ENCODE results near the gene SCT. TPM values are rescaled to one million over a fixed set of nuclear protein-coding genes. Genes with fewer than 3 reads are reported as not detected.

Gene SCT
- total RNA-seq, 1 experiment from 2014 or later: 2.3 TPM

DNA sequence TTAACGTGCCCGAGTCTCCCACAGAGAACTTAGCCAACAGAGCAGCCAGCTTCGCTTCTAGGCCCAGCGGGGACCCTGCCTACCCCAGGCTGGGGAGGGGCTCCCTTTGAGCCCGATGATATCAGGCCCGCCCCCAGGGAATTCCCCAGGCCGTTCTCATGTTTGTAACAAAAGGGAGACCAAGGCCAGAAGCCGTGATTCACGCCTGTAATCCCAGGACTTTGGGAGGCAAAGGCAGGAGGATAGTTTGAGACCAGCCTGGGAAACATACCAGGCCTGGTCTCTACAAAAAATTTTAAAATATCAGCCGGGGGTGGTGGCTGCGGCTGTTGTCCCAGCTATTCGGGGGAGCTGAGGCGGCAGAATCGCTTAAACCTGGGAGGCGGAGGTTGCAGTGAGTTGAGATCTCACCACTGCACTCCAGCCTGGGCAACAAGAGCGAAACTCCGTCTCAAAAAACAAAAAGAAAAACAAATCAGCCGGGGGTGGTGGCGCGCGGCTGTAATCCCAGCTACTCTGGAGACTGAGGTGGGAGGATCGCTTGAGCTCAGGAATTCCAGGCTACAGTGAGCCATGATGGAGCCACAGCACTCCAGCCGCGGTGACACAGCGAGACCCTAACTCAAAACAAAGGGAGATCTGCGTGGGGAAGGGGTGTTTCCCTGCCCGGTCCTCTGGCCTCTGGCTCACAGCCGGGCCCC, 11.8 kb upstream of the SCT start:
- POLR2A ChIA-PET: interaction anchor here (0.5 to 1.5 kb wide), 3 partner anchors 23 to 206 kb away, joined by 3 to 4 read pairs (median 4); partner anchors contain the start of genes IRF7 and PHRF1

DNA sequence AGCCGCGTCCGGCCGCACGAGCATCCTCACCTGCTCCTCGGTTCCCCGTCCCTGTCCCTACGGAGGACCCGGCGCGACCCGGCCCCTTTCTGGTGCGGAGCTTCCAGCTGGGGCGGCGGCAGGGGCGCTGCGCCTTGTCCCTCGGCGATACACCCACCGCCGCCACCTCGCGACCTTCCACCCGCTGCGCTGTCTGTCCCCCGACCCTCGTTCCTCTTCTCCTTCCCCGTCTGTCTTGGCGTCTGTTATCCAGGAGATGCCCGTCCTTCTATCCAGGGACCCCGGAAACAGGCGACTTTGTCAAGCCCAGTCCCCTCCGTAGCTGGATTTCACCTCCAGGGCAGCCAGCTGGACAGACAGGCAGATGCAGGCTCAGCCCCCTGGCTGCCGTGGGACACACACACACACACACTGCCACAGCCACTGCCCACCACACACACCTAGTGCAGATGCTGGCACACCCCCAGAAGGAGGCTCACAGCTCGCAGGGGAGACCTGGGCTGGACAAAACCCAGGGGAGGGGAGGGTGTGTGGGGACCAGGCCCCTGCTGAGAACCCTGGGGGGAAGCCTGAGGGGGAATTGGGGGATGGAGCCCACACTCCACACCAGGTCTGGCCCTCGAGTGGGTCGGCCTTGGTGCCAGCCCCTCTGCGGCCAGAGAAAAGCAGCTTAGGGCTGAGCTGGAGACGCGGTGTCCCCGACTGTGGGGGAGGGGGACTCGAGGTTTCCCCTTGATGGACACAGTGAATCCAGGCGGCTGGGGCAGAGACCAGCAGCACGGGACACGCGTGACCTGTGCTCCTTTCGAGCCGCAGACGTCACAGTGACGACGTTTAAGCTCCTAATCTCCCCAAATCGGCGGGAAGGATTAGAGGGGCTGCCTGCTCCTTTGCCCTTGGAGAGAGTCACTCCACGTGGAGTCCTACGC, 10.9 kb upstream of the SCT start:
- ChIA-PET POLR2A (interaction anchor here (0.5 to 1.5 kb wide), 3 partner anchors 22 to 207 kb away, joined by 3 to 4 read pairs (median 4); partner anchors contain the start of genes IRF7 and PHRF1), CTCF (interaction anchor here (0.8 to 2.3 kb wide), 12 partner anchors 24 to 146 kb away, joined by 3 to 13 read pairs (median 4); partner anchors contain the start of genes GATD1 and HRAS)
- Mint-ChIP-seq H3K9me3 (no peaks in the 10 kb centered on the region), H3K36me3 (no peaks in the 10 kb centered on the region), H3K27ac (no peak overlapping the region), H3K4me3 (peak overlapping the region; percentile 67), H3K4me1 (peaks cover 21% of the 10 kb centered on the region), H3K27me3 (ENCODE audit: low read depth) (peaks cover 53% of the 10 kb centered on the region)
- TF ChIP-seq ZBTB21 (CRISPR knock-in tag; IDR thresholded peaks at IDR 0.05; ENCODE audit: borderline replicate concordance) (0 out of 2 replicates have a peak, but pooled peaks have one; percentile 17), MYBL2 (CRISPR knock-in tag; IDR thresholded peaks at IDR 0.05) (0 out of 2 replicates have a peak, but pooled peaks have one; percentile 6), ETV6 (CRISPR knock-in tag; IDR thresholded peaks at IDR 0.05) (no peak), RELA (CRISPR knock-in tag; IDR thresholded peaks at IDR 0.05; ENCODE audit: borderline replicate concordance) (0 out of 2 replicates have a peak, but pooled peaks have one; percentile 11), NFE2L1 (CRISPR knock-in tag; IDR thresholded peaks at IDR 0.05) (0 out of 2 replicates have a peak, but pooled peaks have one; percentile 14), ZNF423 (CRISPR knock-in tag; IDR thresholded peaks at IDR 0.05) (0 out of 2 replicates have a peak, but pooled peaks have one; percentile 16)
- TF ChIP-seq, protein P1, sequence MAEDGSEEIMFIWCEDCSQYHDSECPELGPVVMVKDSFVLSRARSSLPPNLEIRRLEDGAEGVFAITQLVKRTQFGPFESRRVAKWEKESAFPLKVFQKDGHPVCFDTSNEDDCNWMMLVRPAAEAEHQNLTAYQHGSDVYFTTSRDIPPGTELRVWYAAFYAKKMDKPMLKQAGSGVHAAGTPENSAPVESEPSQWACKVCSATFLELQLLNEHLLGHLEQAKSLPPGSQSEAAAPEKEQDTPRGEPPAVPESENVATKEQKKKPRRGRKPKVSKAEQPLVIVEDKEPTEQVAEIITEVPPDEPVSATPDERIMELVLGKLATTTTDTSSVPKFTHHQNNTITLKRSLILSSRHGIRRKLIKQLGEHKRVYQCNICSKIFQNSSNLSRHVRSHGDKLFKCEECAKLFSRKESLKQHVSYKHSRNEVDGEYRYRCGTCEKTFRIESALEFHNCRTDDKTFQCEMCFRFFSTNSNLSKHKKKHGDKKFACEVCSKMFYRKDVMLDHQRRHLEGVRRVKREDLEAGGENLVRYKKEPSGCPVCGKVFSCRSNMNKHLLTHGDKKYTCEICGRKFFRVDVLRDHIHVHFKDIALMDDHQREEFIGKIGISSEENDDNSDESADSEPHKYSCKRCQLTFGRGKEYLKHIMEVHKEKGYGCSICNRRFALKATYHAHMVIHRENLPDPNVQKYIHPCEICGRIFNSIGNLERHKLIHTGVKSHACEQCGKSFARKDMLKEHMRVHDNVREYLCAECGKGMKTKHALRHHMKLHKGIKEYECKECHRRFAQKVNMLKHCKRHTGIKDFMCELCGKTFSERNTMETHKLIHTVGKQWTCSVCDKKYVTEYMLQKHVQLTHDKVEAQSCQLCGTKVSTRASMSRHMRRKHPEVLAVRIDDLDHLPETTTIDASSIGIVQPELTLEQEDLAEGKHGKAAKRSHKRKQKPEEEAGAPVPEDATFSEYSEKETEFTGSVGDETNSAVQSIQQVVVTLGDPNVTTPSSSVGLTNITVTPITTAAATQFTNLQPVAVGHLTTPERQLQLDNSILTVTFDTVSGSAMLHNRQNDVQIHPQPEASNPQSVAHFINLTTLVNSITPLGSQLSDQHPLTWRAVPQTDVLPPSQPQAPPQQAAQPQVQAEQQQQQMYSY (CRISPR knock-in tag; IDR thresholded peaks at IDR 0.05): peak; percentile 80
- TF ChIP-seq, protein P2, sequence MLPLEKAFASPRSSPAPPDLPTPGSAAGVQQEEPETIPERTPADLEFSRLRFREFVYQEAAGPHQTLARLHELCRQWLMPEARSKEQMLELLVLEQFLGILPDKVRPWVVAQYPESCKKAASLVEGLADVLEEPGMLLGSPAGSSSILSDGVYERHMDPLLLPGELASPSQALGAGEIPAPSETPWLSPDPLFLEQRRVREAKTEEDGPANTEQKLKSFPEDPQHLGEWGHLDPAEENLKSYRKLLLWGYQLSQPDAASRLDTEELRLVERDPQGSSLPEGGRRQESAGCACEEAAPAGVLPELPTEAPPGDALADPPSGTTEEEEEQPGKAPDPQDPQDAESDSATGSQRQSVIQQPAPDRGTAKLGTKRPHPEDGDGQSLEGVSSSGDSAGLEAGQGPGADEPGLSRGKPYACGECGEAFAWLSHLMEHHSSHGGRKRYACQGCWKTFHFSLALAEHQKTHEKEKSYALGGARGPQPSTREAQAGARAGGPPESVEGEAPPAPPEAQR (CRISPR knock-in tag; IDR thresholded peaks at IDR 0.05): no peak
- TF ChIP-seq, protein P3, sequence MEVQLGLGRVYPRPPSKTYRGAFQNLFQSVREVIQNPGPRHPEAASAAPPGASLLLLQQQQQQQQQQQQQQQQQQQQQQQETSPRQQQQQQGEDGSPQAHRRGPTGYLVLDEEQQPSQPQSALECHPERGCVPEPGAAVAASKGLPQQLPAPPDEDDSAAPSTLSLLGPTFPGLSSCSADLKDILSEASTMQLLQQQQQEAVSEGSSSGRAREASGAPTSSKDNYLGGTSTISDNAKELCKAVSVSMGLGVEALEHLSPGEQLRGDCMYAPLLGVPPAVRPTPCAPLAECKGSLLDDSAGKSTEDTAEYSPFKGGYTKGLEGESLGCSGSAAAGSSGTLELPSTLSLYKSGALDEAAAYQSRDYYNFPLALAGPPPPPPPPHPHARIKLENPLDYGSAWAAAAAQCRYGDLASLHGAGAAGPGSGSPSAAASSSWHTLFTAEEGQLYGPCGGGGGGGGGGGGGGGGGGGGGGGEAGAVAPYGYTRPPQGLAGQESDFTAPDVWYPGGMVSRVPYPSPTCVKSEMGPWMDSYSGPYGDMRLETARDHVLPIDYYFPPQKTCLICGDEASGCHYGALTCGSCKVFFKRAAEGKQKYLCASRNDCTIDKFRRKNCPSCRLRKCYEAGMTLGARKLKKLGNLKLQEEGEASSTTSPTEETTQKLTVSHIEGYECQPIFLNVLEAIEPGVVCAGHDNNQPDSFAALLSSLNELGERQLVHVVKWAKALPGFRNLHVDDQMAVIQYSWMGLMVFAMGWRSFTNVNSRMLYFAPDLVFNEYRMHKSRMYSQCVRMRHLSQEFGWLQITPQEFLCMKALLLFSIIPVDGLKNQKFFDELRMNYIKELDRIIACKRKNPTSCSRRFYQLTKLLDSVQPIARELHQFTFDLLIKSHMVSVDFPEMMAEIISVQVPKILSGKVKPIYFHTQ (CRISPR knock-in tag; IDR thresholded peaks at IDR 0.05): no peak
- DNase-seq (ENCODE audit: low spot score): no peak
- ATAC-seq: peak; percentile 4; the same call in 1 of the 2 replicates

More for the DNA sequence above, 11.8 kb upstream of the SCT start:
- ATAC-seq (peak; percentile 5), DNase-seq (ENCODE audit: low spot score) (no peak)
- CTCF ChIA-PET: interaction anchor here (0.8 to 2.3 kb wide), 14 partner anchors 10 to 145 kb away, joined by 3 to 13 read pairs (median 4); partner anchors contain the start of genes GATD1 and HRAS
- Mint-ChIP-seq H3K9me3 (no peaks in the 10 kb centered on the region), H3K36me3 (no peaks in the 10 kb centered on the region), H3K27ac (no peak overlapping the region), H3K27me3 (ENCODE audit: low read depth) (peaks cover 53% of the 10 kb centered on the region), H3K4me3 (peak overlapping the region; percentile 61), H3K4me1 (peaks cover 21% of the 10 kb centered on the region)
- no peak for TF ChIP-seq GTF2I (CRISPR knock-in tag; conservative IDR thresholded peaks at IDR 0.05)
- TF ChIP-seq, protein P4, sequence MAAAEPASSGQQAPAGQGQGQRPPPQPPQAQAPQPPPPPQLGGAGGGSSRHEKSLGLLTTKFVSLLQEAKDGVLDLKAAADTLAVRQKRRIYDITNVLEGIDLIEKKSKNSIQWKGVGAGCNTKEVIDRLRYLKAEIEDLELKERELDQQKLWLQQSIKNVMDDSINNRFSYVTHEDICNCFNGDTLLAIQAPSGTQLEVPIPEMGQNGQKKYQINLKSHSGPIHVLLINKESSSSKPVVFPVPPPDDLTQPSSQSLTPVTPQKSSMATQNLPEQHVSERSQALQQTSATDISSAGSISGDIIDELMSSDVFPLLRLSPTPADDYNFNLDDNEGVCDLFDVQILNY (CRISPR knock-in tag; IDR thresholded peaks at IDR 0.05): 0 out of 2 replicates have a peak, but pooled peaks have one; percentile 31

Data from WTC11 (cell line).